Ecto neural progenitor cell (in vitro differentiated cells): ENCODE results near the gene METTL22.

ENCODE experiments used
- DNase-seq: peaks from one replicate; pipeline ENCODE4 v3.0.0-alpha.2; 2018; ENCODE audit warnings: low spot score

The METTL22 gene

DNA sequence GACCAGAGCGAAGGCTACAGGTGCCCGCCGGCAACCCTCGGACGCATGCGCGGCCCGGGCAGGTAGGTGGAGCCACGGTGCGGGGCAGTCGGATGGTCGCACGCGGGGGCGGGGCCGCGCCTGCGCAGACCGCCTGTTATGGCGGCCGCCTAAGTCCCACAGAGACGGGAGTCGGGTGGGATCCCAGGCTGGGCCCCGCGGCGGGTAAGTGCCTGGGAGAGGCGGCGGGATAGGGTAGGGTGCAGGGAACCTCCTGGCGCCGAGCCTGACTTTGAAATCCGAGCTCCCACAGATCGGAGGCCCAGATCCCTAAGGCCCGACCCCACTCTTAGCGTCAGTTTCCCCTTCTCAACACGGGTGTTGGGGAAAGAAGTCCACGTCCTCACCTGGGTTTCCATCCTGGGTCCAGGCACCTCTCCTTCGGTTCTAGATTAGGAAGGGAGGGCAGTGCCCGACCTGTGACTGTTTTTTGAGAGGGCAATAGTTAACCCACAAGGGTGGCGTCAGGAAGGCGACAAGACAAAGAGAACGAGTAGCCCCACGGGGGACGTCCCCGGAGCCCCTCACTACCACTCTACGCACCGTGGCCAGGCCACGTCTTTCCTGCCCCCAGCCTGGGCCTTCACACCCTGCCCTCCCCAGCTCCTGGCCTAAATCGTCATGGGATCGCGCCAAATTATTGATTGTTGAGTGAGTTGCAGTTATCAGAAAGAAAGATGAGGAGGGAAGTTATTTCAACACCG, at the start of gene METTL22:
METTL22 (plus strand) TSS at position 127 of the 743 bp plus-strand sequence. CDS start 3,968 bp downstream, outside the sequence.
- peak; percentile 95 for DNase-seq

DNA sequence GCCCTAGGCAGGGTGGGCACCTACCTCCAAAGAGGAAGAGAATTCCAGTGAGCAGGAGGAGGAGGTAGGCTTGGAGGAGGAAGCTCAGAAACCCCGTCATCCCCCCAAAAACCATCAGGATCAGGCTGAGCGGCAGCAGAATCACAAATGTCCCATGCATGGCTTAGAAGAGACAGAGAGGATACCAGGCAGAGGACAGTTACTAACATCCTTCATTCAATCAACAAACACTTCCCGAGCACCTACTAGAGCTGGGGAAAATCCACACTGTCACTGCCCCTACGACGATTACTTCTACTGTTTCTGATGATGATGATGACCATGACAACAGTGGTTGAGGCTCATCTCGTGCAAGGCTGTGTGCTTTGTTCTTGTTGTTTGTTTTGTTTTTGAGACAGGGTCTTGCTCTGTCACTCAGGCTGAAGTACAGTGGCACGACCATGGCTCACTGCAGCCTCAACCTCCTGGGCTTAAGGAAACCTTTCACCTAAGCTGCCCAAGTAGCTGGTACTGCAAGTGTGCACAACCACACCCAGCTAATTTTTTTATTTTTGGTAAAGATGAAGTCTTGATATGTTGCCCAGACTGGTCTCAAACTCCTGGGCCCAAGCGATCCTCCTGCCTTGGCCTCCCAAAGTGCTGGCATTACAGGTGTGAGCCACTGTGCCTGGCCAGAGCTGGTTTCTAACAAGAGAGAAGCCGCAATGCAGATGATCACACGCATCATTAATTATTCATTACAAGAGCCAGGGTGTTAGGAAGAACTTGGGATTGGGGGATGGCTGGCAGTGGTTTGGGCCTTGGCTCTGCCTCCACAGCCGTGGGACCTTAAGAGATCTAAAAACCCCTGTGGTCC, 49.2 kb upstream of the METTL22 start:
- DNase-seq = no peak

GRCh38 chr16:8572919-8573724, 48.4 kb upstream of the METTL22 start:
- peak; percentile 62 for DNase-seq

DNA sequence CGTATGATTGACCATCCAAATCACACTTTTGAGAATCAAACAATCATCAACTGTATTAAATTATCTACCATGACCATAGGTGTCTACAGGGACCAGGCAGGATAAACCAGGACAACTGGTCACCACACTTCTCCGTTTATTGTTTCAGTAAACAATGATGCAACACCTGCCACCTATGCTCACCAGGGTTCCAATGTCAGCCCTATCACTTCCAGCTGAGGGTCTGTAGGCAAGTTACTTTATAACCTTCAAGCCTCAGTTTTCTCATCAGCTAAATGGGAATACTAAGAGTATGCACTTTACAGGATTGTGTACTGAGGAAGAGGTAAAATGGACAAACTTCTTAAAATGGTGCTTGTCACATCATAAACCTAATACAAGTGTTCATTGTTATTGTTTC, 46.1 kb upstream of the METTL22 start:
- DNase-seq = no peak

DNA sequence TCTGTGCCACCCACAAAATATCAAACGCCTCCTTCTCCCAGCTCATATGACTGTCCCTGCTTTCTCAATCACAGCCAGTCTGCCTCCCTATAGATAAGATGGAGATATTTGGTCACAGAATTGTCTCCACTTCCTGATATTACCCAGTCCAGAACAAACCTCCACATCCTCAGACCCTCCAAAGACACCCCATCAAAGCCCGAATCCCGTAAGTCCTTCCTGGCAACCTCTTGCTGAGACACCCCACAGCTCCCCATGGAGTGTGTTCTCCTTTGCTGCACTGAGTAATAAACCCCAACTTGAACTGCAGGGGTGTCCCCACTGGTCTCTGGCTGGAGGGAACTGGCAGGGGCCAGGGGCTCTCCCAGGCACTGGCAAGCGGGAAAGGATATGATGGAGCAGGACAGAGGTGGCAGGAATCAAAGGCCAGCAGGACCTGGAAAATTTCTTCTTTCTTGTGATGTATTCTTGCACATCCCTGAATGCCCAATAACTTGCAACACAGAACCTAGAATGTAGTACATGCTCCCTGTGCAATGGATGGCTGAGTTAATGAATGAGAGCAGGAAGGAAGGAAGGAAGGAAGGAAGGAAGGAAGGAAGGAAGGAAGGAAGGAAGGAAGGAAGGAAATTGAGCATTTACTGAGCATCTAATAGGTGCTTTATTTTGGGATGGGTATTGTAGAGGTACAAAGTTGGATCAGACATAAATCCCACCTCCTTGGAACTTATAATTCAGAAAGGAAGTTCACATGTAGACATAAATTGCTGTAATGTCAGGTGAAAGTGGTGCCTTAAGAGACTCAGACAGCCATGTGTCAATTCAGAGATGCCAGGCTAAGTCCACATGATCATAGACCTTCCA, 45.1 kb upstream of the METTL22 start:
- DNase-seq = no peak

- DNase-seq = no peak
Observed at GRCh38 chr16:8577678-8578304, 43.7 kb upstream of the METTL22 start.

DNA sequence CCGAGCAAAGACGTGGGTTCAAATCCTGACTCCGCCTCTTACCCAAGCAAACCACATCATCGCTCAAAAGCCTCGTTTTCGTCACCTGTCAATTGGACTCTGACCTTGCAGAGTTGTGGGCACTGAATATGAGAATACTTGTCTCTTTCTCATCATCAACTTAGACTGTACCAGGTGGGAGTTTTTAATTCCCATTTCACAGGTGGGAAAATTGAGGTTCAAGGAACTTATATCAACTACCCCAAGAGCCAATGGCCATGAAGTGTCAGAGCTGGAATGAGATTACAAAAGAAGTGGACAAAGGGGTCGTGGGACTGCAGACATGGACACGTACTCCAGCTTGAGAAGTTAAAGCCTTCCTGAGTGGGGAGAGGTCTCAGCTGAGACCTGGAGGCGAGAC, 41.9 kb upstream of the METTL22 start:
- DNase-seq = no peak

- no peak for DNase-seq
Observed at GRCh38 chr16:8581831-8582580, 39.5 kb upstream of the METTL22 start.

DNA sequence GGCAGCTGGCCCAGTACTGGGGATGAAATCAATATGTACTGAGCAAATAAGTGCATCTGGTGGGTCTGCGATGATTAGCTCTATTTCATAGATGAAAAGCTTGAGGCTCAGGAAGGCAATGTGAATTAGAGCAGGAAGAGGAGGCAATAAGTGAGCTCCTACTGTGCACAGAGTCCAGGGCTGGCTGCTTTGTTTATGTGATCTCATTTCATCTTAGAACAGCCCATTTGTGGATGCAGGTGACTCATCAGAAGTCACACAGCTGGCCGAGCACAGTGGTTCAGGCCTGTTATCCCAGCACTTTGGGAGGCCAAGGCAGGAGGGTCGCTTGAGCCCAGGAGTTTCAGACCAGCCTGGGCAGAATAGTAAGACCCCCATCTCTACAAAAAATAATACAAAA, 38.3 kb upstream of the METTL22 start:
- no peak for DNase-seq

DNA sequence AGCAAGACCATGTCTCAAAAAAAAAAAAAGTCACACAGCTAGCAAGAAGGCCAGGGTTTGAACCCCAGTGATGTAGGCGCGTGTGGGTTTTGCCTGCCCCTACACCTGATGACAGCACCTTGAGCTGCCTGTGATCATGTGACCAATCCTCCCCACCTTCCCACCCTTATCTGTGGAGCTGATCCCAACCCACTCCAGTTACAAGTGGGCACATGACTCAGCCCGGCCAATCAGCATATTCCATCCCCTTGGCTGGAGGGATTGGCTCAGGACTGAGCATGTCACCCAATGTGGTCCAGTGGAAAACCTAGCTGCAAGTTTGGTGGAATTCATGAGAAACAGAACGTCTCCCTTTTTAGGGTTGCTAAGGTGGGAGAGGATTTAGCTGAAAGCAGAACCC, 37.8 kb upstream of the METTL22 start:
- DNase-seq = no peak

- DNase-seq = no peak
Observed at GRCh38 chr16:8585041-8585440, 36.5 kb upstream of the METTL22 start.

DNA sequence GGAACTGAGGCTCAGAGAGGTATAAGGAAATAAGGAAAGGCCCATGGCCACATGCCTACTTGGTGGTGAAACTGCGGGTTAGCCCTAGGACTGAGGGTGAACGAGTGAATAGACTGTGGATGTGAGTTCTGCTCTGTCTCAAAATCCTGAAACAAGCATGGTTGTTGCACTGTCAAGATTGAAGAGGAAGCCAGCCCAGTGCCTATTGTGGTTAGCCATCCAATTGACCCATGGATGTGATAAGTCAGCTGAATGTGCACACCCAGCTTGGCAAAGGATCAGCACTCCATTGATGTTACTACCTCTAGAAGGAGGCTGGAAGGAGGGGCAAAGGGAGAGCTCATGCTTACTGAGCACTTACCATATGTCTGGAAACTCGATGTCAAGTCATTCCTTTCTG, 35.6 kb upstream of the METTL22 start:
- DNase-seq = no peak

DNA sequence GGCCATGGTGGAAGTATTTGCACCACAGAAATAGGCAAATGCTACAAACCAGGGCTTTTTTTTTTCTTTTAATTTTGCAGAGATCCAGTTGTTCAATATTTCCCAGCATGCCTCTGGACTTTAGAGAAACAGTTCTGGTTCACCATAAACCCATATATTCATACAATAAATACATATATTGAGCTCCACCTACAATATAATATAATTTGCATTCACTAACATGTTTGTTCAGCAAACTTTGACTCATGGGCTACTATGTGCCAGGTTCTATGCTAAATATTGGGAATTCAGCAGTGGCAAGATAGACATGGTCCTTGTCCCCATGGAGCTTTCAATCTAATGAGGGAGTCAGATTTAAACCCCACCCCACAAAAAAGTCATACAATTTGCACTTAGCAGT, 34.4 kb upstream of the METTL22 start:
- DNase-seq = no peak

GRCh38 chr16:8588682-8589056, 32.8 kb upstream of the METTL22 start:
- peak; percentile 56 for DNase-seq

- DNase-seq = peak; percentile 69
Observed at GRCh38 chr16:8589057-8589899, 32.2 kb upstream of the METTL22 start.

DNA sequence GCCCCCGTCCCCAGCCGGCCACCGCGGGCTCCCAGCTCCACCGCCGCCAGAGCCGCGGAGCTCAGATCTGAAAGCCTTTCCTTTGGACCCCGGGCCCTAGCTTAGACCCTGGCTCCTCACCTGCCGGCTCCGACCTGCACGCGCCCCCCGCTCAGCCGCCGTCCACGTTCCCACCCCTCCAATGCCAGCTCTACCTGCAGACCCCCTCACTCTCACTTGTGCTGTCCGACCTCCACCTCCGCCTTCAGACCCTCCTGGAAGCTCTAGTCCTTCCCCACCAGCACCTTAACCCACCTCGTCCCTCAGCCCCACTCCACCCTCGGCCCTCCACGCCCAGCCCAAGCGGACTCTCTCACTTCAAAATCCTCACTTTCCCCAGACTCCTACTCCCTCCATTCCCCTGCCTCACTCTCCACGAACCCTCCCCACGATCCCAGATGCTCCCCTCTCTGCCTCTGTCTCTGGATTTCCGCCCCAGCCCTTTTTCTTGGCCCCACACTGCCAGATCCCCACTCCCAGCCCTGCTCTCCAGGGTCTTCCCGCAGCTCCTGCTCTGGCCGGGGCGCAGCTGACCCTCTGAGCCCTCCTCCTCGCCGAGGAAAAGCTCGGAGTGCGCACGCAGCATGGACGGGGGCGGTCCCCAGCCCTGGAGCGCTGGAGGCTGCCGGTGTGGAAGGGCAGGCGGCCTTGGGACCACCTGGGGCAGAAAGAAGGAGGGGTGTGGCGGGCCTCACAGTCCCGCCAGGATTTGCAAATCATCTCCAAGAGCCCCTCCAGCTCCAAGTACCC, 31.4 kb upstream of the METTL22 start, which contains the start of gene TMEM114:
TMEM114 (minus strand) TSS at position 612 of the 789 bp plus-strand sequence. CDS start 673 bp downstream, outside the sequence.
- peak; percentile 69 for DNase-seq

GRCh38 chr16:8590811-8591210, 30.7 kb upstream of the METTL22 start:
- no peak for DNase-seq

DNA sequence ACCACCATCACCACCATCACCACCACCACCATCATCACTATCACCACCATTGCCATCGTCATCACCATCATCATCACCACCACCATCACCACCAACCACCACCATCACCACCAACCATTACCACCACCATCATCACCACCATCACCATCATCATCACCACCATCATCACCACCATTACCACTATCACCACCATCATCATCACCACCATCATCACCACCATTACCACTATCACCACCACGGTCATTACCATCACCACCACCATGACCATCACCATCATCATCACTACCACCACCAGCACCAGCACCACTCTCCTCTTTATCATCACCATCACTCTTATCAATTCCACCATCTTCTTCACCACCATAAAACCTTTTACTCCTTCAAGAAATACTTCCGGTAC, 30.0 kb upstream of the METTL22 start:
- DNase-seq = no peak
